CD4-positive, alpha-beta T cell treated with Interleukin-12 subunit alpha and Interleukin-12 subunit beta, for 1 hour (primary cell): ENCODE measurements around the gene FBXL7.
"Not testable (repeated sequence)": the region's sequence is repeated elsewhere in the genome, so short reads cannot be mapped to it uniquely, and the experiment has no call there.

Source experiments
- DNase-seq: peaks from one replicate; pipeline ENCODE4 v3.0.0-alpha.2; 2020

FBXL7 gene

GRCh38 chr5:15835514-15835913 lies 335.5 kb downstream of the FBXL7 start:
- no peak for DNase-seq

GRCh38 chr5:15837551-15838289 lies 337.7 kb downstream of the FBXL7 start:
- DNase-seq: no peak

- DNase-seq: no peak
These were observed 344.3 kb downstream of the FBXL7 start for GRCh38 chr5:15844253-15844652.

DNA sequence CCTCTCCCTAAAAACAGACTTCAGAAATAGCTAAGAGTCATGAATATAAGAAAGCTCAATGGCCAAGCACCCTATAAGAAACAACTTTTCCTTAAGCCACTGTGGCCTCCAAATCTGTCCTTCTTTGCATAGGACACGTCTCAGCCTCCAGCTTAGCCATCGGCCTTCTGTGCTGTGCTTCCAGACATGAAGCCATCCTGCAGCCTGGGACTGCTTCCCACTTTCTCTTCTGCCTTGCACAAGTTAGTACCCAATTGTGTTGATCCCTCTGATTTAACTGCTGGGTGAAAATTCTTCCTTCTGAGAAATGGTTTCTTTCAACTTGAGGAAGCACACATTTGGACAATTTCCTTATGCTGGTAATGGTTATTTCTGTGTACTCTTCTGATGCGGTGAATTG lies 344.9 kb downstream of the FBXL7 start:
- no peak for DNase-seq

- DNase-seq: no peak
These were observed 350.6 kb downstream of the FBXL7 start for GRCh38 chr5:15850536-15850935.

DNA sequence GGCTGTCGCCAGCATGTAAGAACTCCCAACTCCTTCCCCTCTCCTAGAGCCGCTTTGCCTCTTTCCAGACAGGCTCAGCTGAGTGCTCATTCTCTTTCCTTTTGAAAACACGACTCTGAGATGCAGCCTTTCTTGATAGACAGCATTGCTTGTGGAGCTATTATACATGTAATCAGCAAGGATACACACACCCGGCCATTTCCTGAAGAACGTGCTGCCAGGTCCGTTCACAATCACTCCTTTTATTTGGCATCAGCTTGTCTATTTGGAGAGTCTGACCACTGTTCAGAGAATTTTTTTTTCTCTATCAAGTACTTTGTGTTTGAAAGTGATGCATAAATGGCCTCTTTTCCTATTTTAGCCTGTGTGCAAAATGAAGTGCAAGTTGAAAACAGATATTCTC lies 351.0 kb downstream of the FBXL7 start:
- DNase-seq: no peak

- no peak for DNase-seq
These were observed 352.2 kb downstream of the FBXL7 start for GRCh38 chr5:15852217-15852616.

- no peak for DNase-seq
These were observed 353.0 kb downstream of the FBXL7 start for GRCh38 chr5:15852949-15853348.

- DNase-seq: no peak
These were observed 358.3 kb downstream of the FBXL7 start for GRCh38 chr5:15858326-15858725.

DNA sequence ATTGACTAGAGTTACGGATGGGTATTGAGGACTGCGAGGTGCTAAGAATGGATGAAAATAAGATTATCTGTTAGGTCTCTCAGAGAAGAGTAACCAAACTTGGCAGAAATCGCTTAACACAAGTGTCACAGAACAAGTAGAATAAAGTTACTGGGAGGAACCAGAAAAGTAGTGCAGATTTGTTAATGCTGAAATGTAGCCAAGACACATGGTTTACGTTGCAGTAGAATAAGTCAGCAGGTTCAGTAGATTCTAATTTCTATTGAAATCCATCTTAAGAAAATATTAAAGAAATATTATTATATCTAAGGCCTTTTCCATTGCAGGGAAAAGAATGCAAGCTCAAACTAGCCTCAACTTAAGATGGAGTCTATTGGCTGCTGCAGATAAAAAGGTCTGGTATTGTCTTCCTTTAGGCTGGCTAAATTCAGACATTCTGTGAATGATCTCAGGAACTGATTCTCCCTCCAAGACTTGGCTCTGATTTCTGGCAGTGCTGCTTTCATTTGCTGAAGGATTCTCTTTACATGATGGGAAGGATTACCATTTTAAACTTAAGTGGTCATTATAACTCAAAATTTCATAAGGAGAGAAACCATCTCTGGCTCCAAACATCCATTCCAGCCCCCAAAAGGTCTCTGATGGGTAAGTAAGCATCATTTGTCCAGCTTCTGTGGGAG lies 364.7 kb downstream of the FBXL7 start:
- DNase-seq: no peak

- not testable (repeated sequence) for DNase-seq
These were observed 372.3 kb downstream of the FBXL7 start for GRCh38 chr5:15872259-15872658.

DNA sequence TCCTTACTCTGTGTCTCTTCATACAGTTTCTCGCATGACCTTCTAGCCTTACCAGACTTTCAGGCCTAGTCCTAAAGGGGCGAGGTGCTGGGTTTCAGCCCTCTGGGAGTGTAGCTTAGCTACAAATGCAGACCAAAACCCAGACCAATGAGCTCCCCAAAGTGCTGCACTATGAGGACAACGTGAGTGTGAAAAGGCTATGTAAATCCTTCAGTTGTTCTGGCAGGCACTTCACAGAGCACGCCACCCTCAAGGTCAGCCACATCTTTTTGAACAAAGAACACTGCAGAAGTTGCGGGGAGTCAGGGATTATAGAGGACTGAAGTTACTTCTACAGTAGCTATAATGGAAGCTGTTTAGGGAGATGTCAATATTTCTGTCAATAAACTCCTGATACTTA lies 377.9 kb downstream of the FBXL7 start:
- DNase-seq: no peak

GRCh38 chr5:15880201-15880600 lies 380.2 kb downstream of the FBXL7 start:
- no peak for DNase-seq

GRCh38 chr5:15885156-15885555 lies 385.2 kb downstream of the FBXL7 start:
- DNase-seq: no peak

DNA sequence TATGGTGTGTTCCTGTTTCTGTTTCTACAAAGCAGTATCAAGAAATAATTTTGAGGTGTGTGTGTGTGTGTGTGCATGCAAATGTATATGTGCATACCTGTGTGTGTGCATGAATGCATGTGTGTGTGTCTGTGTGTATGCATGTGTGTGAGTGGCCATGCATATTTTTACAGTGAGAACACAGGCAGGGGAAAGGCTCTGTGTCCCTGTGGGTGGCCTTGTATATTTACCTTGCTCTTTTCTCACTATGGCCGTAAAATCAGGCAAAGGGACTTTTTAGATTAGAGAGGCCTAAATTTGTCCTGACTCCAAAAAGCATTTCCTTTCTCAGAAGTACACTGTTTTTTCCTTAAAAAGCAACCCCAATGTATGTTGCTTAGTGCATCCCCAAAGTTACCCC lies 386.2 kb downstream of the FBXL7 start:
- DNase-seq: no peak

- DNase-seq: no peak
These were observed 387.1 kb downstream of the FBXL7 start for GRCh38 chr5:15887093-15887492.

DNA sequence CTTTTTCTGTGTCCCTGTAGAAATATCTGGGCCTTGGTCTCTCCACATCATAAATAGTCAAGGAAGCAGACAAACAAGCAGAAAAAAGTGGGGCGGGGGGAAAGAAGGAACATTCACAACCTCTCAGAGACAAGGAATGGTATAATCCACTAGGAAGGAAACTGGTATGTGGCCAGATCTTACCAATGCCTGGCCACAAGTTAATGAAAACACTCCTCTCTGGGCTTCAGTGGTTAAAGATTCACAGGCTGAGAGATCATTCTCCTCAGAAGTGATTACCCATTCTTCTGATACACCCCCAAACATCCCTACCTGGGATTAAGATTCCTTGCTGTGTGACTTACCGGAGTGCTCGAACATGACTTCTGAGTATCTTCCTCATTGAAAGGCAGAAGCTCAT lies 389.0 kb downstream of the FBXL7 start:
- DNase-seq: no peak

DNA sequence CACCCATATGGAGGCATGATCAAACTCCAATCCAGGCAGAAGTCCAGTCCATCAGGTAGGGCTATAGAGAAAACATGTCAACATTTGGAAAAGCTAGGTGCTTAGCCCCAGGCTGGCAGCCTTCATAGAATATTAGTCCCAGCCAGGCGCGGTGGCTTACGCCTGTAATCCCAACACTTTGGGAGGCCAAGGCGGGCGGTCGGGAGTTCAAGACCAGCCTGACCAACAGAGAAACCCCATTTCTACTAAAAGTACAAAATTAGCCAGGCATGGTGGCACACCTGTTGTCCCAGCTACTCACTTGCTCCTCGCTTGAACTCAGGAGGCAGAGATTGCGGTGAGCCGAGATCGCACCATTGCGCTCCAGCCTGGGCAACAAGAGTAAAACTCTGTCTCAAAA lies 393.9 kb downstream of the FBXL7 start:
- no peak for DNase-seq

DNA sequence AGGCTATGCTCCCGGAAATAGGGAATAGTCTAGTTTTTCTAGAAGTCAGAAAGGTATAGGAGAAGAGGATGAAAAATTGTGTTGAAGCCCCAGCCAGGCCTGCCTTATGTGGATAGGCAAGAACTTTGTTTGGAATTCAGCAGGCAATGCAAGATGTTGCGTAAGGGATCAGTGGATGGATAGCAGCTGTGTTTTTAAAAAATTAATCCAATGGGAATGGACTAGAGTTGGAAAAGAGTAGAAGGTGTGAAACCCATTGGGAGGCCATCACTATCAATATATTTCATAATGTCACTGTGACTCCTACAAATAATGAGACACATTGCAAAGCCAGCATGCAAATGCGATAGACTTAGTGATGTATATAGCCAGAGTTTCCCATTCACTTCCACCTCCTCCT lies 397.7 kb downstream of the FBXL7 start:
- no peak for DNase-seq

- DNase-seq: no peak
These were observed 398.7 kb downstream of the FBXL7 start for GRCh38 chr5:15898641-15899040.

GRCh38 chr5:15899481-15899880 lies 399.5 kb downstream of the FBXL7 start:
- DNase-seq: no peak

DNA sequence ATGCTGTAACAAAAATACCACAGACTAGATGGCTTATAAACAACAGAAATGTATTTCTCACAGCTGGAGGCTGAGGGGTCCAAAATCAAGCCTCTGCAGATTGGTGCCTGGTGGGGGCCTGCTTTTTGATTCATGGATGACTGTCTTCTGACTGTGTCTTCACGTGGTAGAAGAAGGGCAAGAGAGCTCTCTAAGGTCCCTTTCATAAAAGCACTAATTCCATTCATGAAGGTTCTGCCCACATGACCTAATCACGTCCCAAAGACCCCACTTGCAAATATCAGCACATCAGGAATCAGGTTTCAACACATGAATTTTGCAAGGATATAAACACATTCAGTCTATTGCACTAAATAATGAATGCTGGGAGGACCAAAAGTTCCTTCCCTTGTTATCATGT lies 401.2 kb downstream of the FBXL7 start:
- no peak for DNase-seq

- no peak for DNase-seq
These were observed 402.1 kb downstream of the FBXL7 start for GRCh38 chr5:15902066-15902465.

DNA sequence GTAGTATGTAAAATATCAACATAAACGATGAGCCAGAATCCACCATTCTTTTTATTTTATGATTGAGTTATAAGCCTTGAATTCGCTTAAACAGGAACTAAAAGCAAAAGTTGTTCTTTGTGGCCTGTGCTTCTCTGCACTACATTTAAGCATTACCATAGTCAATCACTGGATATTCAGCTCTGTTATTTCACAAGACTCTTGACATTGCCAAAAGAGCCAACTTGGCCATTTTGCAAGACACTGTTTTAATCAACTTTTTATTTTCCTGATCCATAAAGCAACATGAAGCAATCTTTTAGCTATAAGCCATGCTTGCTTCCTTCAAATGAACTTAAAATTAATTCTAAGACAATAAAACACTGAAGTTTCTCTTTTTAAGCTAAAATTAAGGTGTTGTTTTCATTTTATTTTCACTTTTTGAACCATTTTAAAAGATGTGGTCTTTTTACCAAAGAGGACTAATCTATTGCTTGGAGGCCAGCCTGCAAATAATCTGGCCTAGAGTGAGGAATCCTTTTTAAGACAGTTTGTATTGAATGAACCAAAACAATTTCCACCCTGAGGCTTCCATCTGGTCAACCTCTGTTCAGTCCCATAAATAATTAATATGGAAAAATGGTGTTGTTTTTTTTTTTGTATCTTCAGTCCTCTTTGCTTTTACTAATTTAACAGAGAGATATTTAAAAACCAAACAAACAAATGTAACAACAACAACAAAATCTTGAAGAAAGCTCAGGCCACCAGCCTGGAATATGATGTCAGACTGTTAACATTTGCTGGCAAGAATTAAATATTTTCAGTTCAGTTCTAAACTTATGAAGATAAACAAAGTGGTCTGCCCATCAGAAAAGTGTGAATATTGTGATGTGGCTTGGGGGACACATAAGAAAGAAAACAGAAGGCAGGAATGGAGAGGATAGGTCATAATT lies 405.2 kb downstream of the FBXL7 start:
- DNase-seq: no peak
